CD4-positive, alpha-beta T cell (primary cell): ENCODE measurements around the gene VPS50. TPM values are rescaled to one million over a fixed set of nuclear protein-coding genes. Genes with fewer than 3 reads are reported as not detected.

Source experiments
- ATAC-seq: fragments of 200-7000 bp; cut with Tn5 transposase; one replicate; pipeline ENCODE4 v1.10.0; 2022; ENCODE audit warnings: mild to moderate bottlenecking; ENCODE audit not compliant: poor library complexity
- CTCF ChIA-PET: fragments of 350-600 bp; sonication (Branson Sonifier 250); formaldehyde crosslinking; loops from one replicate; lab custom pipeline; 2021; ENCODE audit warnings: antibody characterized with exemption, inconsistent platforms; lab: Charles Lee
- POLR2A ChIA-PET: fragments of 350-600 bp; sonication (Branson Sonifier 250); formaldehyde crosslinking; loops from one replicate; lab custom pipeline; 2021; ENCODE audit warnings: antibody characterized with exemption, inconsistent platforms; lab: Charles Lee
- DNase-seq, 14 experiments: peaks; one replicate each; pipeline ENCODE4 v3.0.0-alpha.2; 2013 to 2020; ENCODE audit warnings: mixed read lengths in 2 of 14
- H3K27ac ChIP-seq, 2 donors: one replicate each; pipeline versions ENCODE4 v1.5.1 to v1.7.0; 2013; ENCODE audit warnings: low read length in 2 of 2, low read depth in 1 of 2, mild to moderate bottlenecking in 1 of 2
- H3K27me3 ChIP-seq, 2 experiments: 1 replicate in 1 of 2; 2 replicates in 1 of 2; pipeline versions ENCODE4 v1.6.1 to v1.7.0; 2013; ENCODE audit warnings: low read length in 2 of 2, control low read depth in 1 of 2, mild to moderate bottlenecking in 1 of 2, moderate library complexity in 1 of 2; ENCODE audit not compliant: insufficient read depth in 2 of 2, control insufficient read depth in 1 of 2
- H3K36me3 ChIP-seq: one replicate; pipeline ENCODE4 v1.6.1; 2013; ENCODE audit warnings: low read length, control low read depth; ENCODE audit not compliant: insufficient read depth
- H3K4me1 ChIP-seq: one replicate; pipeline ENCODE4 v1.6.1; 2013; ENCODE audit warnings: low read length, control low read depth; ENCODE audit not compliant: insufficient read depth
- H3K4me3 ChIP-seq: one replicate; pipeline ENCODE4 v1.5.1; 2013; ENCODE audit warnings: mild to moderate bottlenecking, low read length, moderate library complexity
- H3K9me3 ChIP-seq, 2 experiments: 1 replicate in 1 of 2; 2 replicates in 1 of 2; pipeline versions ENCODE4 v1.6.1 to v1.7.0; 2013; ENCODE audit warnings: low read length in 2 of 2, mild to moderate bottlenecking in 2 of 2, control low read depth in 1 of 2, moderate library complexity in 1 of 2; ENCODE audit not compliant: control insufficient read depth in 1 of 2, insufficient read depth in 1 of 2
- H3K27ac Mint-ChIP-seq: one replicate; pipeline ENCODE4 v1.8.0; 2020; ENCODE audit warnings: mixed read lengths
- H3K27me3 Mint-ChIP-seq: one replicate; pipeline ENCODE4 v1.8.0; 2021; ENCODE audit warnings: mixed read lengths
- H3K36me3 Mint-ChIP-seq: one replicate; pipeline ENCODE4 v1.8.0; 2021; ENCODE audit warnings: low read depth, mixed read lengths
- H3K4me1 Mint-ChIP-seq: one replicate; pipeline ENCODE4 v1.8.0; 2021; ENCODE audit warnings: low read depth, mixed read lengths
- H3K4me3 Mint-ChIP-seq: one replicate; pipeline ENCODE4 v1.8.0; 2020; ENCODE audit warnings: mild to moderate bottlenecking, mixed read lengths
- H3K9me3 Mint-ChIP-seq: one replicate; pipeline ENCODE4 v1.8.0; 2020; ENCODE audit warnings: mixed read lengths
- intact Hi-C, 2 experiments: fragments of 100-400 bp; cut with DNase I in 1 of 2; cut with micrococcal nuclease in 1 of 2; formaldehyde crosslinking; loops; one replicate each; pipeline versions ENCODE4 v1.15.1 to v1.9.0; 2023 to 2025; cut with DNase I, micrococcal nuclease
- total RNA-seq, 174 experiments: library from RNA in 2 of 174; stranded (reverse) in 2 of 174; gene quantifications; one replicate each; pipeline ENCODE4 v1.2.3 and lab custom pipeline; 2021 to 2026
- TF ChIP-seq, protein P1 (sequence below): fragments of 200-600 bp; IDR thresholded peaks from one replicate; pipeline ENCODE4 v1.8.0; 2022; ENCODE audit warnings: antibody characterized with exemption, mild to moderate bottlenecking

The VPS50 gene
- total RNA-seq, 2 experiments from 2014 or later, result 13.2 to 17.3 TPM

DNA sequence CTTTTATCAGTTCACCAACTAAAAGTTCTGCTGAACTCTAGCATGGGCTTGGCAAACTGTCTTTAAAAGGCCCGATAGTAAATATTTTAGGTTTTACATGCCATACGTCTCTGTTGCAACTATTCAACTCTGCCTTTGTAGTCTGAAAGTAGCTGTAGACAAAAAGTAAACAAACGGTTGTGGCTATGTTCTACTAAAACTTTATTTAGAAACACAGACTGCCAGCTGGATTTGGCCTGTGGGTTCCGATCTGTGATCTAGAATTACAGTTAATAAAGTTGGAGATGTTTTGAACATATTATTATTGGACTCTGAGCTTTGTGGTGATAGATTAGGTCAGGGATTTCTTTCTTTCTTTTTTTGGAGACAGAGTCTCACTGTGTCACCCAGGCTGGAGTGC, 33.1 kb downstream of the VPS50 start:
- H3K27me3 ChIP-seq, result no peaks in the 10 kb centered on the region
- no peak overlapping the region for H3K27ac ChIP-seq
- Mint-ChIP-seq H3K4me1 (no peaks in the 10 kb centered on the region), H3K27ac (no peak overlapping the region), H3K36me3 (peaks cover 71% of the 10 kb centered on the region), H3K27me3 (no peaks in the 10 kb centered on the region), H3K9me3 (no peaks in the 10 kb centered on the region), H3K4me3 (no peak overlapping the region)
- no peak for ATAC-seq
- H3K4me3 ChIP-seq, result no peak overlapping the region
- POLR2A ChIA-PET, result no interaction called here
- no peaks in the 10 kb centered on the region for H3K9me3 ChIP-seq
- CTCF ChIA-PET, result no interaction called here
- intact Hi-C loops, result no loop called here
- no peak for DNase-seq
- TF ChIP-seq, protein P1, sequence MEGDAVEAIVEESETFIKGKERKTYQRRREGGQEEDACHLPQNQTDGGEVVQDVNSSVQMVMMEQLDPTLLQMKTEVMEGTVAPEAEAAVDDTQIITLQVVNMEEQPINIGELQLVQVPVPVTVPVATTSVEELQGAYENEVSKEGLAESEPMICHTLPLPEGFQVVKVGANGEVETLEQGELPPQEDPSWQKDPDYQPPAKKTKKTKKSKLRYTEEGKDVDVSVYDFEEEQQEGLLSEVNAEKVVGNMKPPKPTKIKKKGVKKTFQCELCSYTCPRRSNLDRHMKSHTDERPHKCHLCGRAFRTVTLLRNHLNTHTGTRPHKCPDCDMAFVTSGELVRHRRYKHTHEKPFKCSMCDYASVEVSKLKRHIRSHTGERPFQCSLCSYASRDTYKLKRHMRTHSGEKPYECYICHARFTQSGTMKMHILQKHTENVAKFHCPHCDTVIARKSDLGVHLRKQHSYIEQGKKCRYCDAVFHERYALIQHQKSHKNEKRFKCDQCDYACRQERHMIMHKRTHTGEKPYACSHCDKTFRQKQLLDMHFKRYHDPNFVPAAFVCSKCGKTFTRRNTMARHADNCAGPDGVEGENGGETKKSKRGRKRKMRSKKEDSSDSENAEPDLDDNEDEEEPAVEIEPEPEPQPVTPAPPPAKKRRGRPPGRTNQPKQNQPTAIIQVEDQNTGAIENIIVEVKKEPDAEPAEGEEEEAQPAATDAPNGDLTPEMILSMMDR, result no peak
- H3K4me1 ChIP-seq, result no peaks in the 10 kb centered on the region
- H3K36me3 ChIP-seq, result peaks cover 32% of the 10 kb centered on the region

GRCh38 chr7:93279541-93279940, 47.4 kb downstream of the VPS50 start:
- Histone ChIP-seq H3K27ac (no peak overlapping the region), H3K27me3 (no peaks in the 10 kb centered on the region), H3K36me3 (peaks cover 25% of the 10 kb centered on the region), H3K9me3 (no peaks in the 10 kb centered on the region), H3K4me1 (no peaks in the 10 kb centered on the region), H3K4me3 (no peak overlapping the region)
- Mint-ChIP-seq H3K9me3 (no peaks in the 10 kb centered on the region), H3K4me3 (no peak overlapping the region), H3K4me1 (no peaks in the 10 kb centered on the region), H3K27me3 (no peaks in the 10 kb centered on the region), H3K27ac (no peak overlapping the region), H3K36me3 (peaks cover 56% of the 10 kb centered on the region)
- ATAC-seq (no peak), DNase-seq (no peak)
- POLR2A ChIA-PET, result no interaction called here
- TF ChIP-seq, protein P1, result no peak
- intact Hi-C loops, result no loop called here
- CTCF ChIA-PET, result interaction anchor here (1.3 kb wide), 1 partner anchor 33 kb away, joined by 3 read pairs; no protein-coding TSS in a partner anchor

DNA sequence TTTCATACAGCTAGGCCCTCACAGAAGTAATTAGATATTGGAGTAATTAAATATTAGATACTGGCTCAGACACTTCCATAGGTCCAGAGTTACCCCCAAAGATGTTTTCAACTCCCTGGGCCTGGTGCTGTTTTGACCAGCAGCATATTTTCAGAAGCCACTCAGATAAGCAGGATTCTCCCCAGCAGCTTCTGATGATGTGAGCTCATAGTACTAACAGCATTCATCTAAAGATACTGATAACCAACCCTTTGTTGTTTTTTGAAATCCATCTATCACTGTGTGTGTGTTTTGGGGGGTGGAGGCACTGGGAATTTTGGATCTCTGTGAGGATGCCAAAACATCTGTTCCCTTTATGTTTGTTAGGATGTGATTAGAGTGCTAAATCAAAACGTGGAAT, 52.7 kb downstream of the VPS50 start:
- Histone ChIP-seq H3K4me1 (no peaks in the 10 kb centered on the region), H3K27me3 (no peaks in the 10 kb centered on the region), H3K9me3 (no peaks in the 10 kb centered on the region), H3K4me3 (no peak overlapping the region), H3K36me3 (peaks cover 8% of the 10 kb centered on the region), H3K27ac (no peak overlapping the region)
- ChIA-PET CTCF (no interaction called here), POLR2A (no interaction called here)
- Mint-ChIP-seq H3K27me3 (no peaks in the 10 kb centered on the region), H3K36me3 (peaks cover 22% of the 10 kb centered on the region), H3K27ac (no peak overlapping the region), H3K4me3 (no peak overlapping the region), H3K4me1 (no peaks in the 10 kb centered on the region), H3K9me3 (no peaks in the 10 kb centered on the region)
- no peak for DNase-seq
- intact Hi-C loops, result no loop called here
- TF ChIP-seq, protein P1, result no peak
- ATAC-seq, result no peak
